OCI-LY1 (cell line): ENCODE data around the gene GSTP1.

ENCODE experiments used
- H2AFZ ChIP-seq: fragments of 200-600 bp; sonication (generic), shearing (Covaris generic); 2 replicates; pipeline ENCODE4 v1.6.0; 2014; ENCODE audit warnings: antibody characterized with exemption, mild to moderate bottlenecking, low read length
- H3F3A ChIP-seq: fragments of 200-600 bp; sonication (generic), shearing (Covaris generic); 2 replicates; pipeline ENCODE4 v1.6.0; 2014; ENCODE audit warnings: mild to moderate bottlenecking, antibody characterized with exemption, low read length, moderate library complexity; ENCODE audit not compliant: insufficient read depth
- H3K27ac ChIP-seq: fragments of 200-600 bp; sonication (generic); 2 replicates; pipeline ENCODE4 v1.5.1; 2014; ENCODE audit warnings: low read length, mixed run types, mild to moderate bottlenecking, low read depth; ENCODE audit not compliant: poor library complexity, severe bottlenecking
- H3K27me3 ChIP-seq: fragments of 200-600 bp; sonication (generic); 2 replicates; pipeline ENCODE4 v1.6.0; 2014; ENCODE audit warnings: antibody characterized with exemption, mild to moderate bottlenecking, low read length, moderate library complexity; ENCODE audit not compliant: insufficient read depth
- H3K36me3 ChIP-seq: fragments of 200-600 bp; sonication (generic); 2 replicates; pipeline ENCODE4 v1.6.1; 2014; ENCODE audit warnings: mild to moderate bottlenecking, antibody characterized with exemption, low read length, moderate library complexity, mixed read lengths; ENCODE audit not compliant: insufficient read depth
- H3K4me1 ChIP-seq: fragments of 200-600 bp; sonication (generic); 2 replicates; pipeline ENCODE4 v1.5.1; 2014; ENCODE audit warnings: mild to moderate bottlenecking, low read length, moderate library complexity; ENCODE audit not compliant: insufficient read depth, severe bottlenecking
- H3K4me2 ChIP-seq: fragments of 200-600 bp; sonication (generic), shearing (Covaris generic); 2 replicates; pipeline ENCODE4 v1.6.1; 2014; ENCODE audit warnings: low read length
- H3K4me3 ChIP-seq: fragments of 200-600 bp; sonication (generic); 2 replicates; pipeline ENCODE4 v1.5.1; 2014; ENCODE audit warnings: low read length, low read depth, mild to moderate bottlenecking, mixed read lengths; ENCODE audit not compliant: poor library complexity, severe bottlenecking
- H3K79me2 ChIP-seq: fragments of 200-600 bp; shearing (Covaris generic); 2 replicates; pipeline ENCODE4 v1.6.1; 2016; ENCODE audit warnings: mixed run types, low read length, mixed read lengths; ENCODE audit not compliant: insufficient read depth
- H3K9ac ChIP-seq: fragments of 200-600 bp; sonication (generic), shearing (Covaris generic); 2 replicates; pipeline ENCODE4 v1.6.1; 2014; ENCODE audit warnings: mild to moderate bottlenecking, low read length, mixed read lengths
- H3K9me2 ChIP-seq: fragments of 200-600 bp; sonication (generic), shearing (Covaris generic); 2 replicates; pipeline ENCODE4 v1.6.1; 2014; ENCODE audit warnings: low read depth, mild to moderate bottlenecking, low read length, mixed read lengths
- H3K9me3 ChIP-seq: fragments of 200-600 bp; shearing (Covaris generic); 2 replicates; pipeline ENCODE4 v1.6.1; 2014; ENCODE audit warnings: low read length, mixed read lengths
- H4K20me1 ChIP-seq: fragments of 200-600 bp; sonication (generic), shearing (Covaris generic); 2 replicates; pipeline ENCODE4 v1.6.0; 2016; ENCODE audit warnings: mild to moderate bottlenecking, low read length; ENCODE audit not compliant: insufficient read depth
- EZH2 ChIP-seq: fragments of 200-600 bp; sonication (generic), shearing (Covaris generic); IDR thresholded peaks from 2 replicates; pipeline ENCODE4 v1.8.0; 2017; ENCODE audit warnings: borderline replicate concordance, mixed run types, mild to moderate bottlenecking, antibody characterized with exemption, low read length, moderate library complexity, mixed read lengths
- TF ChIP-seq, protein P1 (sequence below): fragments of 200-600 bp; sonication (generic), shearing (Covaris generic); IDR thresholded peaks from 2 replicates; pipeline ENCODE4 v1.5.1; 2017; ENCODE audit warnings: mild to moderate bottlenecking, antibody characterized with exemption, low read length, moderate library complexity, mixed read lengths

GSTP1 gene

DNA sequence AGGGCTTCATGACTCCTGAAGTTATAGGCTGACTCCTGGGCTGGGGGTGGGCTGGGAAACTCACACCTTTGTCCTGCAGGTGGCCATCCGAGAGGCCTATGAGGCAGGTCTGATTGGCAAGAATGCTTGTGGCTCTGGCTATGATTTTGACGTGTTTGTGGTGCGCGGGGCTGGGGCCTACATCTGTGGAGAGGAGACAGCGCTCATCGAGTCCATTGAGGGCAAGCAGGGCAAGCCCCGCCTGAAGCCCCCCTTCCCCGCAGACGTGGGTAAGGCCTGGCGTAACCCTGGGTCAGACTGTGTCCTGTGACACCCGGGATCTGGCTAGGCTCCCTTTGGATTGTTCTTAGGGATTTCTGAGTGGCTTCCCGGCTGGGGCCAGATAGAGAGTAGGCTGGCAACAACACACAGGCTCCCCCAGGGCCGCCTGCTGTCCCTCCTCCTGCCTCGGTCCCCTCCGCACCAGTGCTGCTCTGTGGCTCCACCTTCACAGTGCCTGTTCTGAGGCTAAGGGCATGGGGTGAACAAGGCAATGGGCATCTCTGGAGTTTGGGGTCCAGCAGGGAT lies 26.8 kb downstream of the GSTP1 start:
- H3K27ac ChIP-seq = no peak overlapping the region
- H4K20me1 ChIP-seq = no peaks in the 10 kb centered on the region
- H3K9me3 ChIP-seq = no peaks in the 10 kb centered on the region
- H3K36me3 ChIP-seq = peaks cover 52% of the 10 kb centered on the region; the same call in 1 of the 2 replicates
- peaks cover 9% of the 10 kb centered on the region; the same call in 1 of the 2 replicates for H3K79me2 ChIP-seq
- H3K27me3 ChIP-seq = no peaks in the 10 kb centered on the region
- H2AFZ ChIP-seq = no peak overlapping the region
- no peak overlapping the region for H3K4me3 ChIP-seq
- peaks cover 46% of the 10 kb centered on the region for H3K4me1 ChIP-seq
- no peak overlapping the region for H3K9ac ChIP-seq
- TF ChIP-seq EZH2 = no peak
- TF ChIP-seq, protein P1, sequence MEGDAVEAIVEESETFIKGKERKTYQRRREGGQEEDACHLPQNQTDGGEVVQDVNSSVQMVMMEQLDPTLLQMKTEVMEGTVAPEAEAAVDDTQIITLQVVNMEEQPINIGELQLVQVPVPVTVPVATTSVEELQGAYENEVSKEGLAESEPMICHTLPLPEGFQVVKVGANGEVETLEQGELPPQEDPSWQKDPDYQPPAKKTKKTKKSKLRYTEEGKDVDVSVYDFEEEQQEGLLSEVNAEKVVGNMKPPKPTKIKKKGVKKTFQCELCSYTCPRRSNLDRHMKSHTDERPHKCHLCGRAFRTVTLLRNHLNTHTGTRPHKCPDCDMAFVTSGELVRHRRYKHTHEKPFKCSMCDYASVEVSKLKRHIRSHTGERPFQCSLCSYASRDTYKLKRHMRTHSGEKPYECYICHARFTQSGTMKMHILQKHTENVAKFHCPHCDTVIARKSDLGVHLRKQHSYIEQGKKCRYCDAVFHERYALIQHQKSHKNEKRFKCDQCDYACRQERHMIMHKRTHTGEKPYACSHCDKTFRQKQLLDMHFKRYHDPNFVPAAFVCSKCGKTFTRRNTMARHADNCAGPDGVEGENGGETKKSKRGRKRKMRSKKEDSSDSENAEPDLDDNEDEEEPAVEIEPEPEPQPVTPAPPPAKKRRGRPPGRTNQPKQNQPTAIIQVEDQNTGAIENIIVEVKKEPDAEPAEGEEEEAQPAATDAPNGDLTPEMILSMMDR = no peak
- H3K9me2 ChIP-seq = no peaks in the 10 kb centered on the region
- no peak overlapping the region for H3K4me2 ChIP-seq
- H3F3A ChIP-seq = no peaks in the 10 kb centered on the region

DNA sequence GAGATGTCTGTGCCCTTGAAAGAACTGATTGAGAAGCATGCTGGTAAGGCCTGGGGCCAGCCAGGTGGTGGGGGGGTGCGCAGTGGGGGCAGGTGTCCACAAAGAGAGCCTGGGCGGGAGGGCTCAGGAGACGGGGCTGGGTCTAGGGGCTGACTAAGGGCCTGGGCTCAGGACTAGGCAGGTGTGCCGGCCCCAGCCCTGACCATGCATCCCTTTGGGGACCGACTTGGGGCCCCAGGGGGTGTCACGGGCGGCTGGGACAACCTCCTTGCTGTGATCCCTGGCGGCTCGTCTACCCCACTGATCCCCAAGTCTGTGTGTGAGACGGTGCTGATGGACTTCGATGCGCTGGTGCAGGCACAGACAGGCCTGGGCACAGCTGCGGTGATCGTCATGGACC lies 27.6 kb downstream of the GSTP1 start:
- Histone ChIP-seq H3K9me2 (no peaks in the 10 kb centered on the region), H3K9me3 (no peaks in the 10 kb centered on the region), H3K4me2 (no peak overlapping the region), H3K9ac (no peak overlapping the region), H3K27me3 (no peaks in the 10 kb centered on the region), H3K27ac (no peak overlapping the region), H3F3A (no peaks in the 10 kb centered on the region), H3K4me1 (peaks cover 47% of the 10 kb centered on the region), H3K36me3 (peaks cover 52% of the 10 kb centered on the region; the same call in 1 of the 2 replicates), H4K20me1 (no peaks in the 10 kb centered on the region), H3K4me3 (no peak overlapping the region), H3K79me2 (peaks cover 9% of the 10 kb centered on the region; the same call in 1 of the 2 replicates), H2AFZ (no peak overlapping the region)
- TF ChIP-seq, protein P1 = no peak
- TF ChIP-seq EZH2 = no peak

DNA sequence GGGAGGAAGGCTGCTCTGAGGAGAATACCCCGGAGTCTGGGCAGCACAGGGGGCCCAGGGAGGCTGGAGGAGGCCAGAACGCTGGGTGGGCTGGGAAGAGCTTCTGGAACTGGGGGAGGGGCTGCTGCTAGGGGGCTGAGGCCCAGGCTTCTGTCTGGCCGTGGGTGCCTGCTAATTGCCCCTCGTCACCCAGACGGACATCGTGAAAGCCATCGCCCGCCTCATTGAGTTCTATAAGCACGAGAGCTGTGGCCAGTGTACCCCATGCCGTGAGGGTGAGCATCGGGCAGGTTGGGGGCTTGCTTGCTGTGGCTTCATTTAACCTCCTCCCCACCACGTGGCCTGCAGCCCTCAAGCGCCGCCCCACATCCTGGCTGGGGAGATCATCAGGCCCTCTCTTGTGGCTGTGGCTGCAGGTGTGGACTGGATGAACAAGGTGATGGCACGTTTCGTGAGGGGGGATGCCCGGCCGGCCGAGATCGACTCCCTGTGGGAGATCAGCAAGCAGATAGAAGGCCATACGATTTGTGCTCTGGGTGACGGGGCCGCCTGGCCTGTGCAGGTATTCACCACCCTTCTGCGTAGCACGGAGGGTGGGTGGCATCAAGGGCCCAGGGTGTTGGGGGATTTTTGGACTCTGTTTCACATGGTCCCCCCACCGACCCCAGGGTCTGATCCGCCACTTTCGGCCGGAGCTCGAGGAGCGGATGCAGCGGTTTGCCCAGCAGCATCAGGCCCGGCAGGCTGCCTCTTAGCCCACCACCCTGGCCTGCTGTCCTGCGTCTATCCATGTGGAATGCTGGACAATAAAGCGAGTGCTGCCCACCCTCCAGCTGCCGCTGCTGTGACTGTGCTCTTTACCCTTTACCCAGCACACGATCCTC lies 28.3 kb downstream of the GSTP1 start:
- H3K27me3 ChIP-seq = no peaks in the 10 kb centered on the region
- no peak overlapping the region for H3K4me3 ChIP-seq
- peaks cover 43% of the 10 kb centered on the region for H3K4me1 ChIP-seq
- H3F3A ChIP-seq = no peaks in the 10 kb centered on the region
- H4K20me1 ChIP-seq = no peaks in the 10 kb centered on the region
- TF ChIP-seq EZH2 = no peak
- TF ChIP-seq, protein P1 = no peak
- no peak overlapping the region for H2AFZ ChIP-seq
- peaks cover 9% of the 10 kb centered on the region; the same call in 1 of the 2 replicates for H3K79me2 ChIP-seq
- no peak overlapping the region for H3K27ac ChIP-seq
- H3K9ac ChIP-seq = no peak overlapping the region
- H3K36me3 ChIP-seq = peaks cover 52% of the 10 kb centered on the region; the same call in 1 of the 2 replicates
- H3K4me2 ChIP-seq = no peak overlapping the region
- H3K9me2 ChIP-seq = no peaks in the 10 kb centered on the region
- no peaks in the 10 kb centered on the region for H3K9me3 ChIP-seq
